Suppressor macrophage treated with lipopolysaccharide for 1 hour (primary cell): Measurements from ENCODE around the gene ARL4C.

Experiments
- DNase-seq, 3 donors: peaks; one replicate each; pipeline ENCODE4 v3.0.0-alpha.2; 2020 to 2022

Gene ARL4C

GRCh38 chr2:234444893-234445292 is 52.0 kb downstream of the ARL4C start:
- DNase-seq = peak; percentile 86 to 92 (median 91)

- DNase-seq = no peak
Observed at GRCh38 chr2:234444242-234444730, 52.6 kb downstream of the ARL4C start.
